HCT116 (cell line): Measurements from ENCODE around the gene ZNG1F. TPM values are rescaled to one million over a fixed set of nuclear protein-coding genes. Genes with fewer than 3 reads are reported as not detected.
"Not testable (repeated sequence)": the region's sequence is repeated elsewhere in the genome, so short reads cannot be mapped to it uniquely, and the experiment has no call there.

ENCODE experiments used
- ATAC-seq: fragments of 200-7000 bp; cut with Tn5 transposase; 2 replicates; pipeline ENCODE4 v1.9.1; 2020; ENCODE audit warnings: mild to moderate bottlenecking, moderate library complexity
- BruUV-seq: library from RNA; stranded (reverse); fragments of 400-500 nt; replicated peaks from 2 replicates; lab custom pipeline; 2021; lab: Mats Ljungman, UMichigan
- CTCF ChIA-PET: fragments of 300-600 bp; sonication (Branson Sonifier 250); formaldehyde crosslinking; loops from one replicate; lab custom pipeline; 2021; ENCODE audit warnings: antibody characterized with exemption; lab: Charles Lee
- POLR2A ChIA-PET: fragments of 300-600, 350-600 bp; sonication (Branson Sonifier 250); formaldehyde crosslinking; loops from one replicate; lab custom pipeline; 2021; ENCODE audit warnings: antibody characterized with exemption; lab: Charles Lee
- RAD21 ChIA-PET, 2 experiments: fragments of 300-600 bp; sonication (Branson Sonifier 250); formaldehyde crosslinking; loops; one replicate each; lab custom pipeline; 2023; ENCODE audit warnings: low total read pairs in 2 of 2; ENCODE audit not compliant: uncharacterized antibody in 2 of 2, unreplicated experiment in 2 of 2, low non-redundant PET in 1 of 2; lab: Charles Lee
- DNase-seq: peaks from one replicate; pipeline ENCODE4 v3.0.0-alpha.2; 2010; ENCODE audit warnings: low read depth, low spot score
- H2AFZ ChIP-seq: fragments of 200-600 bp; shearing (Covaris generic), sonication (generic); 2 replicates; pipeline ENCODE4 v1.6.1; 2017; ENCODE audit warnings: low read depth, mixed run types, mixed read lengths, antibody characterized with exemption, low read length; ENCODE audit not compliant: poor library complexity, severe bottlenecking
- H3K27ac ChIP-seq: 2 replicates; pipeline ENCODE4 v1.5.1; 2012; ENCODE audit warnings: low read depth, low read length
- H3K27me3 ChIP-seq: fragments of 200-600 bp; sonication (generic); 2 replicates; pipeline ENCODE4 v1.6.1; 2016; ENCODE audit warnings: mixed run types, low read length, mixed read lengths; ENCODE audit not compliant: insufficient read depth
- H3K36me3 ChIP-seq, 2 experiments: fragments of 200-500 bp in 1 of 2; fragments of 200-600 bp in 1 of 2; sonication (Bioruptor generic) in 1 of 2; sonication (generic) in 1 of 2; 2 replicates each; pipeline versions ENCODE4 v1.5.1 to v1.6.1; 2014 to 2016; ENCODE audit warnings: low read length in 2 of 2, inconsistent platforms in 1 of 2, mixed read lengths in 1 of 2, mixed run types in 1 of 2; ENCODE audit not compliant: insufficient read depth in 2 of 2, control insufficient read depth in 1 of 2
- H3K4me1 ChIP-seq, 2 experiments: fragments of 200-600 bp in 1 of 2; sonication (generic) in 1 of 2; 2 replicates each; pipeline versions ENCODE4 v1.5.1 to v1.6.1; 2012 to 2017; ENCODE audit warnings: low read length in 2 of 2, inconsistent platforms in 1 of 2, mild to moderate bottlenecking in 1 of 2, mixed read lengths in 1 of 2, mixed run types in 1 of 2, moderate library complexity in 1 of 2; ENCODE audit not compliant: insufficient read depth in 2 of 2, control insufficient read depth in 1 of 2
- H3K4me2 ChIP-seq: fragments of 200-600 bp; sonication (generic); 2 replicates; pipeline ENCODE4 v1.6.1; 2017; ENCODE audit warnings: mixed run types, low read length, mixed read lengths
- H3K4me3 ChIP-seq, 2 experiments: fragments of 200-600 bp in 1 of 2; sonication (generic) in 1 of 2; replicated peaks in 1 of 2; 2 replicates each; pipeline ENCODE4 v1.5.1; 2011 to 2016; ENCODE audit warnings: low read length in 2 of 2, control low read depth in 1 of 2, low read depth in 1 of 2, mild to moderate bottlenecking in 1 of 2, mixed read lengths in 1 of 2, mixed run types in 1 of 2
- H3K79me2 ChIP-seq: fragments of 200-600 bp; sonication (generic); 2 replicates; pipeline ENCODE4 v1.6.1; 2017; ENCODE audit warnings: mild to moderate bottlenecking, mixed run types, low read length, moderate library complexity, mixed read lengths; ENCODE audit not compliant: insufficient read depth
- H3K9ac ChIP-seq: fragments of 200-600 bp; sonication (generic); 2 replicates; pipeline ENCODE4 v1.6.1; 2016; ENCODE audit warnings: low read length, mixed read lengths
- H3K9me2 ChIP-seq: fragments of 200-600 bp; sonication (generic), shearing (Covaris generic); 2 replicates; pipeline ENCODE4 v1.6.1; 2017; ENCODE audit warnings: mixed run types, mild to moderate bottlenecking, moderate library complexity; ENCODE audit not compliant: insufficient read depth
- H3K9me3 ChIP-seq, 2 experiments: fragments of 200-500 bp in 1 of 2; fragments of 200-600 bp in 1 of 2; sonication (Bioruptor generic) in 1 of 2; sonication (generic) in 1 of 2; 2 replicates each; pipeline ENCODE4 v1.6.1; 2014 to 2017; ENCODE audit warnings: low read length in 2 of 2, mixed read lengths in 2 of 2, inconsistent platforms in 1 of 2, low read depth in 1 of 2, mild to moderate bottlenecking in 1 of 2, mixed run types in 1 of 2, moderate library complexity in 1 of 2; ENCODE audit not compliant: control insufficient read depth in 1 of 2, insufficient read depth in 1 of 2
- H4K20me1 ChIP-seq: fragments of 200-600 bp; sonication (generic), shearing (Covaris generic); 2 replicates; pipeline ENCODE4 v1.6.1; 2017; ENCODE audit warnings: mixed run types, mild to moderate bottlenecking, moderate library complexity; ENCODE audit not compliant: insufficient read depth
- intact Hi-C: fragments of 100-400 bp; cut with micrococcal nuclease; formaldehyde crosslinking; loops from 2 replicates; pipeline ENCODE4 v1.10.0; 2022
- total RNA-seq: library from RNA; stranded (reverse); gene quantifications from one replicate; pipeline ENCODE4 v1.2.1, GENCODE V29; 2021; ENCODE audit not compliant: unreplicated experiment

The ZNG1F gene
- total RNA-seq, 1 experiment from 2014 or later, result 17.1 TPM

DNA sequence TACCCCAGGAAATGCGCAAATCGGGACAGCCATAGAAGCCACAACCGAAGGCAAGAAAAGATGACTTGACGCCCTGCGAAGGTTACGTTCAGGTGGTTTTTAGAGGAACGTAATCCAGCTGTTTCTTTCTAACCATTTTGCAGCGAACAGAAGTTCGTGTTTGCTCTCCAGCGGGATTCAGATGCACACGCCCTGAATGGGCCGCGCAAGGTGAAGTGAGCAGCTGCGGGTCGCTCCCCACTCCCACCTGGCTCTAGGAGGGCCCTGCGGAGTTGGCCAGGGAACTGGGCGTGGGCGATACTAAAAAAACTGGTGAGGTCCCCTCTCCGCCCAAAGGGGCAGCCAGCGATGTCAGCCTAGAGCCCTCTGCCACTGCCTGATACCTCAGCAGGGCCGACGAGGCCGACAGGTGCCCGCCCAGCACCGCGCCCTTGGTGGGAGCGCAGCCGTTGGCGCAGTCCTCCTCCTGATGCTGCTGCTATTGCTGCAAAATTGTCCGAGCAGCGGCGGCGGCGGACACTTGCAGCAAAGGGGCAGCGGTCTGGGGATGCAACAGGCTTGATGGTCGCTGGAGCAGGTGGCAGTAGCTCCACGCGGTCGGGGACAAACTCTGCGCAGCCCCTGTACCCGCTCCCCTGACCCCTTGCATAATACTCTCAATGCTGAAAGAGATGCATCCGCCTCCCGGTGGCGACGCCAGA lies 62.2 kb downstream of the ZNG1F start:
- CTCF ChIA-PET, BruUV-seq, RAD21 ChIA-PET, intact Hi-C loops, H3K79me2 ChIP-seq, H3K4me2 ChIP-seq, H3K4me3 ChIP-seq, H3K9me2 ChIP-seq, H4K20me1 ChIP-seq, H3K27ac ChIP-seq, H3K4me1 ChIP-seq, H3K27me3 ChIP-seq, POLR2A ChIA-PET, DNase-seq, H2AFZ ChIP-seq, H3K9me3 ChIP-seq, H3K36me3 ChIP-seq, H3K9ac ChIP-seq, ATAC-seq: not testable (repeated sequence)

DNA sequence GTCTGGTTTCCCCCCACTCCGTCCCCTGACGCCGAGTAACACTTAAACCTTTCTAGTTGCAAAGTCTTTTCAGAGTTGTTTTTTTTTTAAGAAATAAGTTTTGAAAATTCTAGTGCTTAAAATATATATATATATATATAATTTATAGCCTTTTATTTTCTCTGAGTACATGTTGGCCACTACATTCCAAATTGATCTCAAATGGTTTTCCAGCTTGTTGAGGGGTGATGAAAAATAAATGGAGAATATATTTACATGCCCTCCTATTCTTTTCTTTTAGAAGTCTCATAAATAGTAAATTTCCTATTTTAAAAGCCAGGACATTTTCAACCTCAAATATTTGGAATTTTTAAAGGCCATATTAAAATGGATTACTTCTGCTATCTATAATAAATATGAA lies 63.2 kb downstream of the ZNG1F start:
- RAD21 ChIA-PET, result not testable (repeated sequence)

DNA sequence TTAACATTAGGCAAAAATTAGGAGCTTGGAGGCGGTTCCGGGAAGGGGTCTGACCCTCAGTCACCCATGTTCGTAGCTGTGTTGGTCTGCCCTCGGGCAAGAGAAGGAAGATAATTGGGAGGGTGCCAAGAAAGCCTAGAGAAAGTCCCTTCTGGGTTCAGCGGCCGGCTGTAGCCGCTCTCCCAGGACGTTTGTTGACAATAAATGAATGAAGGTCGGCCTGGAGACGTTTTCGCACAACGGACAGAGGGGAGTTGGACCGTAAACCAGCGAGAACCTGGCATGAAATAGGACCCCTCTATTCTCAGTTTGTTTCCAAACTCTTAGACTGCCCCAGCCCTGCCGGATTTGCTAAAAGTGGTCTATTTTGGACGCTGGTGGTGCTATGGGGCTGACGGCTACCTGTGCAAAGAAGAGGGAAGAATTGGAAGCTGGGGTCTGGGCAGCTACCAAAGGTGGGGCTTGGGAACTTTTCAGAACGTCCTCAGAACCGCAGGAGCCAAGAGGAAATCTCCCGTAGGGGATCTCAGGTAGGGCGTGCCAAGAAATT lies 63.9 kb downstream of the ZNG1F start:
- BruUV-seq, POLR2A ChIA-PET, CTCF ChIA-PET: not testable (repeated sequence)

More for the DNA sequence above, 63.2 kb downstream of the ZNG1F start:
- POLR2A ChIA-PET, H3K9ac ChIP-seq, DNase-seq, H3K36me3 ChIP-seq, H3K9me2 ChIP-seq, ATAC-seq, H3K4me2 ChIP-seq, H3K4me1 ChIP-seq, CTCF ChIA-PET, H3K27me3 ChIP-seq, H2AFZ ChIP-seq, intact Hi-C loops, H3K27ac ChIP-seq, H3K9me3 ChIP-seq, H4K20me1 ChIP-seq, H3K4me3 ChIP-seq, H3K79me2 ChIP-seq, BruUV-seq: not testable (repeated sequence)

DNA sequence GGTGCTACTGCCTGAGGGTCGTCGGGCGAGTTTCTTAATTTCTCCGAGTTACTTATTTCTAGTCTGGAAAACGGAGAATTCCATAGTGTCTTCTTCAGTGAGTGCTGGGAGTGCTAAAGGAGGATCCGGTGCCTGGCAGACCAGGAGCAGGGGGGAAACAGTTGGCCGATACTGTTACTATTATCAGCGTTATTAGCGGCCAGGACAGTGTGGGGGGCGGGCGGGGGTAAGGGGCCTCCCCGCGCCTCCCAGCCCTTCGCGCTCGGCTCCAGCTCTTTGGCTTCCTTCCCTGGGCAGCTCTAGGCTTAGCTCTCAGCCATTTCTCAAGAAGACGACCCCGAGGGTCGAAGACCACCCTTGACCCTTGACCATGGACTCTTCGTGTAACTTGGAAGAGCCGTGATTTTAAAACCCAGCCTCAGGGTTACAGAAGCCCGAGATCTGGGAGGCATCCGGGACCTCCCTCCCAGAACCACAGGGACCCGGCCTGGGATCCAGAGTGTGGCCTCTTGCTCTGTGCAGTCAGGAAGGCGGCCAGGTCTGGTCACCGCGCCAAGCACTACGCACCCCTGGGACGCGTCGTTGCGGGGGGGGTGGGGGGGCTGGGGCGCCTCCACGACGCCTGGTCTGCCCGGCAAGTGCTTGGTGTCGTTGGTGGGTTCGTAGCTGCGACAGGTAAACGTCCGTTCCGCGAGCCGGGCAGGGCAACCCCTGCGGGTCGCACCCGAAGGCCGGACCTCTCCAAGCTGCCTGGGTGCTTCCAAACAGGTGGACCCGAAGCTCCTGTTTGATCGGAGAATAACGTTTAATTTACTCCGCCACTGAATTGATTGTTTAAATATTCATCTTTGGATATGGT lies 64.6 kb downstream of the ZNG1F start:
- H3K9me2 ChIP-seq, intact Hi-C loops, POLR2A ChIA-PET, BruUV-seq, H3K4me1 ChIP-seq, RAD21 ChIA-PET, H3K4me2 ChIP-seq, H3K4me3 ChIP-seq, ATAC-seq, CTCF ChIA-PET, H3K27ac ChIP-seq, H3K36me3 ChIP-seq, H3K9me3 ChIP-seq, H3K9ac ChIP-seq, H3K79me2 ChIP-seq, H3K27me3 ChIP-seq, H2AFZ ChIP-seq, DNase-seq, H4K20me1 ChIP-seq: not testable (repeated sequence)

More for the DNA sequence above, 63.9 kb downstream of the ZNG1F start:
- H2AFZ ChIP-seq, H3K4me3 ChIP-seq, H3K9me3 ChIP-seq, H4K20me1 ChIP-seq, H3K4me1 ChIP-seq, ATAC-seq, H3K9ac ChIP-seq, RAD21 ChIA-PET, H3K79me2 ChIP-seq, H3K27me3 ChIP-seq, H3K9me2 ChIP-seq, DNase-seq, H3K4me2 ChIP-seq, intact Hi-C loops, H3K27ac ChIP-seq, H3K36me3 ChIP-seq: not testable (repeated sequence)
